Measurements from ENCODE around the gene BABAM1.
A peak's percentile ranks its signal among the peaks of the same experiment; 100 is the strongest.

DNA sequence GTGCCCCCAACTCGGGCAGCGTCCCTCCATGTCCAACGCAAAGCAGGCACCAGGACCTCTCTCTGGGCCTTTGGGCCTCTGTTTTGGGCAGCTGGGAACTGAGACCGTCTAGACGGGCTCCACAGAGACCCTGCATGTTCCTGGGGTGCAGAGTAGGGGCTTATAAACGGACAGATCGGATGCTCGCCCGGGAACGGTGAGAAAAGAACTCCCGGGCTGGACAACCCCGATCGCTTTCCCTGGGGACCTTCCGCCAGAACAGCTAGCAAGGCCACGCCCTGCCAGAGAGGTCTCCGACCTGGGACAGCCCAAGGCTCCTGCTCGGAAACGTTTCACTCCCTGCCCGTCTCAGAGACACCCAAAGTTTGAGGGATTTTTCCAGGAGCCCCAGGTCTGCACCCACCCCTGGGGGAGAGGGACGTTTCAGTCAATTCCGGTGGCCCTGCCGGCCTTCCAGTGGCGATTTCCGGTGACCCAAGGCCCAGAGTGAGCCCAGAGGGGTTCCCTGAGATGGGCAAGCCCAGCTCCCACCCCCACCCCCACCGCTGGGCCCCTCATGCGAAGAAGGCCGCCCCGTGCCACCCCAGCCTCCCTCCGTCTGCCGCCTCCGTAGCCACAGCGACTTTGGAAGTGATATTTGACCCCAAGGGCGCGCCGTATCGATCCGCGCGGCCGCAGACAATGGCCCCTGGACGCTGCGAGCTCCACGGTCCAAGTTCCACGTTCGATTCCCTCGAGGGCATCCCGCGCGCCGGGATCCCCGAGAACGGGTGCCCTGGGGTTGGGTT, 23.2 kb upstream of the BABAM1 start:
- TF ChIP-seq POLR2A (conservative IDR thresholded peaks at IDR 0.05) (0 out of 2 replicates have a peak, but pooled peaks have one; percentile 33), EZH2 (IDR thresholded peaks at IDR 0.05; ENCODE audit: borderline replicate concordance, low read depth, low read length) (no peak), CREB5 (CRISPR knock-in tag; IDR thresholded peaks at IDR 0.05) (no peak), TAF7 (tag; IDR thresholded peaks at IDR 0.05) (no peak), ZBTB40 (IDR thresholded peaks at IDR 0.05) (peak; percentile 75), ZBTB40 (CRISPR knock-in tag; IDR thresholded peaks at IDR 0.05) (no peak), MAFK (IDR thresholded peaks at IDR 0.05; ENCODE audit: low read length) (no peak), RCOR1 (IDR thresholded peaks at IDR 0.05; ENCODE audit: borderline replicate concordance in 1 of 2, low read depth in 2 of 2, low read length in 2 of 2) (no peak), TAF1 (IDR thresholded peaks at IDR 0.05; ENCODE audit: control insufficient read depth, extremely low read depth, insufficient read depth, low read length, severe bottlenecking) (no peak)

Measured in K562 (cell line).